B cell (primary cell): Measurements from ENCODE around the gene HEG1. TPM values are rescaled to one million over a fixed set of nuclear protein-coding genes. Genes with fewer than 3 reads are reported as not detected.

ENCODE experiments used
- ATAC-seq: fragments of 200-7000 bp; cut with Tn5 transposase; one replicate; pipeline ENCODE4 v1.10.0; 2021; ENCODE audit warnings: low read depth, mild to moderate bottlenecking, moderate number of reproducible peaks, moderate library complexity
- CTCF ChIA-PET: fragments of 350-600 bp; sonication (Branson Sonifier 250); formaldehyde crosslinking; loops from one replicate; lab custom pipeline; 2021; ENCODE audit warnings: antibody characterized with exemption, inconsistent platforms; lab: Charles Lee
- POLR2A ChIA-PET: fragments of 350-600 bp; sonication (Branson Sonifier 250); formaldehyde crosslinking; loops from one replicate; lab custom pipeline; 2021; ENCODE audit warnings: antibody characterized with exemption; lab: Charles Lee
- DNase-seq: peaks from one replicate; pipeline ENCODE4 v3.0.0; 2013
- H2AFZ ChIP-seq: 2 replicates; pipeline ENCODE4 v1.6.1; 2012; ENCODE audit warnings: mild to moderate bottlenecking, low read depth, low read length; ENCODE audit not compliant: insufficient read depth, poor library complexity, severe bottlenecking
- H3K27ac ChIP-seq, 2 donors: 1 replicate in 1 of 2; 2 replicates in 1 of 2; pipeline ENCODE4 v1.5.1; 2012 to 2013; ENCODE audit warnings: low read length in 2 of 2, mild to moderate bottlenecking in 2 of 2, moderate library complexity in 1 of 2
- H3K27me3 ChIP-seq, 4 experiments: fragments of 200-600 bp in 1 of 4; sonication (generic) in 1 of 4; replicated peaks in 1 of 4; 1 replicate in 2 of 4; 2 replicates in 2 of 4; pipeline versions ENCODE4 v1.6.1 to v1.7.0; 2013 to 2016; ENCODE audit warnings: low read length in 3 of 4, mild to moderate bottlenecking in 2 of 4, mixed read lengths in 1 of 4, moderate library complexity in 1 of 4; ENCODE audit not compliant: insufficient read depth in 4 of 4, control insufficient read depth in 3 of 4; ENCODE audit errors: control extremely low read depth in 1 of 4
- H3K36me3 ChIP-seq, 2 experiments: replicated peaks in 1 of 2; 1 replicate in 1 of 2; 2 replicates in 1 of 2; pipeline versions ENCODE4 v1.6.1 to v1.7.1; 2013; ENCODE audit warnings: low read length in 1 of 2; ENCODE audit not compliant: insufficient read depth in 2 of 2, control insufficient read depth in 1 of 2; ENCODE audit errors: control extremely low read depth in 1 of 2, extremely low read depth in 1 of 2
- H3K4me1 ChIP-seq, 2 donors: fragments of 200-600 bp in 1 of 2; sonication (generic) in 1 of 2; 1 replicate in 1 of 2; 2 replicates in 1 of 2; pipeline versions ENCODE4 v1.5.1 to v1.6.1; 2013 to 2017; ENCODE audit warnings: low read length in 2 of 2; ENCODE audit not compliant: control insufficient read depth in 2 of 2, insufficient read depth in 2 of 2
- H3K4me2 ChIP-seq: replicated peaks from 2 replicates; pipeline ENCODE3; 2012; ENCODE audit warnings: mild to moderate bottlenecking, low read depth, low read length; ENCODE audit not compliant: poor library complexity, severe bottlenecking
- H3K4me3 ChIP-seq, 5 experiments: fragments of 200-600 bp in 1 of 5; sonication (generic) in 1 of 5; 1 replicate in 3 of 5; 2 replicates in 2 of 5; pipeline versions ENCODE4 v1.5.1 to v1.7.0; 2011 to 2016; ENCODE audit warnings: low read length in 4 of 5, mild to moderate bottlenecking in 4 of 5, low read depth in 2 of 5, control low read depth in 1 of 5, moderate library complexity in 1 of 5; ENCODE audit not compliant: insufficient read depth in 1 of 5; ENCODE audit errors: control extremely low read depth in 1 of 5, extremely low read depth in 1 of 5
- H3K79me2 ChIP-seq: fragments of 200-600 bp; sonication (generic); one replicate; pipeline ENCODE4 v1.6.0; 2016; ENCODE audit warnings: low read length; ENCODE audit not compliant: control insufficient read depth, insufficient read depth
- H3K9ac ChIP-seq: fragments of 200-600 bp; sonication (generic); 2 replicates; pipeline ENCODE4 v1.6.1; 2017; ENCODE audit warnings: mild to moderate bottlenecking, low read length, moderate library complexity
- H3K9me3 ChIP-seq, 3 donors: one replicate each; pipeline versions ENCODE4 v1.6.1 to v1.7.1; 2013; ENCODE audit warnings: low read length in 2 of 3; ENCODE audit not compliant: control insufficient read depth in 2 of 3, insufficient read depth in 1 of 3; ENCODE audit errors: control extremely low read depth in 1 of 3
- H4K20me1 ChIP-seq: 2 replicates; pipeline ENCODE4 v1.6.0; 2012; ENCODE audit warnings: mild to moderate bottlenecking, low read length; ENCODE audit not compliant: insufficient read depth, control insufficient read depth, poor library complexity, severe bottlenecking
- H3K27ac Mint-ChIP-seq: one replicate; pipeline ENCODE4 v1.8.0; 2021; ENCODE audit warnings: mixed read lengths
- H3K27me3 Mint-ChIP-seq: one replicate; pipeline ENCODE4 v1.8.0; 2021; ENCODE audit warnings: mixed read lengths
- H3K4me1 Mint-ChIP-seq: one replicate; pipeline ENCODE4 v1.8.0; 2021; ENCODE audit warnings: mixed read lengths
- H3K4me3 Mint-ChIP-seq: one replicate; pipeline ENCODE4 v1.8.0; 2021; ENCODE audit warnings: mixed read lengths
- H3K9me3 Mint-ChIP-seq: one replicate; pipeline ENCODE4 v1.8.0; 2022; ENCODE audit warnings: mixed read lengths; ENCODE audit not compliant: insufficient read depth
- EZH2 ChIP-seq: IDR thresholded peaks from 2 replicates; pipeline ENCODE4 v1.6.1; 2012; ENCODE audit warnings: borderline replicate concordance, low read depth, mild to moderate bottlenecking, moderate library complexity, low read length; ENCODE audit not compliant: insufficient read depth, poor library complexity, severe bottlenecking
- WGBS: methylation state at CpG from one replicate; pipeline ENCODE4 v1.1.5; 2013; ENCODE audit warnings: missing lambda C conversion rate; ENCODE audit not compliant: insufficient coverage; 5-methylcytosine and 5-hydroxymethylcytosine counted together
- intact Hi-C: fragments of 100-400 bp; cut with micrococcal nuclease; formaldehyde crosslinking; loops from one replicate; pipeline ENCODE4 v1.10.0; 2022
- polyA plus RNA-seq: library from polyadenylated mRNA; depleted of rRNA; stranded (reverse); fragments of >200 nt; gene quantifications from 2 replicates; pipeline ENCODE4 v1.2.3, GENCODE V29; 2012
- total RNA-seq, 2 donors: library from RNA; stranded (reverse); fragments of 120-200 nt in 1 of 2; gene quantifications; 1 replicate in 1 of 2; 2 replicates in 1 of 2; pipeline versions ENCODE4 v1.2.3 to v1.2.4, GENCODE V29; 2013 to 2022
- TF ChIP-seq, protein P1 (sequence below): fragments of 200-600 bp; IDR thresholded peaks from one replicate; pipeline ENCODE4 v1.8.0; 2022; ENCODE audit warnings: antibody characterized with exemption, mild to moderate bottlenecking

Gene HEG1
- total and polyA plus RNA-seq, 2 donors (not counting 1 experiment from before 2014, with no cell fraction given): 5.1 to 9.2 TPM

DNA sequence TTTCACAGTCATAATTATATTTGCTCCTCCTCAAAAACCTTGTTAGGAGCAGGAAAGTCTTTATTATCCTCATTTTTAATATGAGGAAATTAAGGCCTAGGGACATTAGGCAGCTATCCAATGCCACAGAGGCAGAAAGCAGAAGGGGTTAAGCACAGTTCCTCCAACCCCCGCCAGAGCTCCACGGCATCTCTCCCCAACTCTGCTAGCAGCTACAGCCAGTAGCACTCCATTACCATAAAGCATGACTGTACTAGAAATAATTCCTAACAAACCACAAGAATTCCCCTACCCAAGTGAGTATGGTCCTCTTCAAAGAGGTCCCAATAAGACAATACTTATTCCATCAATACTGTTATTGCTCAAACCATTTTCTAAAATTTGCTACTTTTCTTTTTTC is 9.8 kb downstream of the HEG1 start:
- H3K79me2 ChIP-seq: peaks cover 24% of the 10 kb centered on the region
- H2AFZ ChIP-seq: no peak overlapping the region
- no peaks in the 10 kb centered on the region for H3K27me3 ChIP-seq
- ChIA-PET CTCF (no interaction called here), POLR2A (no interaction called here)
- H3K4me2 ChIP-seq: no peak overlapping the region
- ATAC-seq (no peak), DNase-seq (no peak)
- H3K9me3 ChIP-seq: no peaks in the 10 kb centered on the region
- 71% methylated on average over 2 of the region's 2 CpGs for WGBS
- H3K36me3 ChIP-seq: no peaks in the 10 kb centered on the region
- TF ChIP-seq EZH2: no peak
- TF ChIP-seq, protein P1, sequence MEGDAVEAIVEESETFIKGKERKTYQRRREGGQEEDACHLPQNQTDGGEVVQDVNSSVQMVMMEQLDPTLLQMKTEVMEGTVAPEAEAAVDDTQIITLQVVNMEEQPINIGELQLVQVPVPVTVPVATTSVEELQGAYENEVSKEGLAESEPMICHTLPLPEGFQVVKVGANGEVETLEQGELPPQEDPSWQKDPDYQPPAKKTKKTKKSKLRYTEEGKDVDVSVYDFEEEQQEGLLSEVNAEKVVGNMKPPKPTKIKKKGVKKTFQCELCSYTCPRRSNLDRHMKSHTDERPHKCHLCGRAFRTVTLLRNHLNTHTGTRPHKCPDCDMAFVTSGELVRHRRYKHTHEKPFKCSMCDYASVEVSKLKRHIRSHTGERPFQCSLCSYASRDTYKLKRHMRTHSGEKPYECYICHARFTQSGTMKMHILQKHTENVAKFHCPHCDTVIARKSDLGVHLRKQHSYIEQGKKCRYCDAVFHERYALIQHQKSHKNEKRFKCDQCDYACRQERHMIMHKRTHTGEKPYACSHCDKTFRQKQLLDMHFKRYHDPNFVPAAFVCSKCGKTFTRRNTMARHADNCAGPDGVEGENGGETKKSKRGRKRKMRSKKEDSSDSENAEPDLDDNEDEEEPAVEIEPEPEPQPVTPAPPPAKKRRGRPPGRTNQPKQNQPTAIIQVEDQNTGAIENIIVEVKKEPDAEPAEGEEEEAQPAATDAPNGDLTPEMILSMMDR: no peak
- Mint-ChIP-seq H3K4me1 (no peaks in the 10 kb centered on the region), H3K27me3 (no peaks in the 10 kb centered on the region), H3K9me3 (no peaks in the 10 kb centered on the region), H3K27ac (no peak overlapping the region), H3K4me3 (no peak overlapping the region)
- H3K4me3 ChIP-seq: no peak overlapping the region
- no peak overlapping the region for H3K27ac ChIP-seq
- no peaks in the 10 kb centered on the region for H4K20me1 ChIP-seq
- no peaks in the 10 kb centered on the region for H3K4me1 ChIP-seq
- H3K9ac ChIP-seq: no peak overlapping the region
- intact Hi-C loops: no loop called here

DNA sequence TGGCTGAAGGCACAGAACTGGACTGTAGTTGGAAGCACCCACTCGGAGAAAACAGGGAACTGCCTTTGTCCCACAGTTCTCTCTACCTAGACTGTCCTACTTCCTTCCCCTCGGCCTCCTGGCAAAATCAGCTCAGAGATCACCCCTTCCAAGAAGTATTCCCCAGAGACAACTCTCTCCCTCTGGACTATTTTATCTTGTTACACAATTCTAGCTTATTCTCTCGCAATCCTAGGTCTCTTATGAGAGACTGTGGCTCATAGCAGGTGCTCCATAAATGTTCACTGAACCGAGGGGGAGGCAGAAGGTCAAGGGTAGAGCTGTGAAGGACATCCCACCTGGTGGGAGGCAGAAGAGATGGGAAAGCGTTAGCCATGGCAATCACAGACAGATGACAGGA is 10.6 kb downstream of the HEG1 start:
- POLR2A ChIA-PET: no interaction called here
- intact Hi-C loops: no loop called here
- H3K4me1 Mint-ChIP-seq: no peaks in the 10 kb centered on the region

More for the DNA sequence above, 10.6 kb downstream of the HEG1 start:
- Histone ChIP-seq H3K4me3 (no peak overlapping the region), H4K20me1 (no peaks in the 10 kb centered on the region), H3K27me3 (no peaks in the 10 kb centered on the region), H3K4me1 (no peaks in the 10 kb centered on the region), H2AFZ (no peak overlapping the region), H3K79me2 (peaks cover 20% of the 10 kb centered on the region), H3K9ac (no peak overlapping the region), H3K4me2 (no peak overlapping the region), H3K36me3 (no peaks in the 10 kb centered on the region), H3K9me3 (no peaks in the 10 kb centered on the region), H3K27ac (no peak overlapping the region)
- no peak overlapping the region for H3K4me3 Mint-ChIP-seq
- DNase-seq (no peak), ATAC-seq (no peak)
- no peaks in the 10 kb centered on the region for H3K9me3 Mint-ChIP-seq
- 95% methylated on average over 3 of the region's 5 CpGs for WGBS
- no peaks in the 10 kb centered on the region for H3K27me3 Mint-ChIP-seq
- CTCF ChIA-PET: interaction anchor here (0.6 kb wide), 1 partner anchor 36 kb away, joined by 5 read pairs; no protein-coding TSS in a partner anchor
- no peak overlapping the region for H3K27ac Mint-ChIP-seq
- TF ChIP-seq EZH2: no peak
- TF ChIP-seq, protein P1: no peak
